ENCODE measurements around the gene LTO1. TPM values are rescaled to one million over a fixed set of nuclear protein-coding genes. Genes with fewer than 3 reads are reported as not detected.
"Not testable (repeated sequence)": the region's sequence is repeated elsewhere in the genome, so short reads cannot be mapped to it uniquely, and the experiment has no call there.

LTO1 gene
- total RNA-seq, 2 experiments from 2014 or later: 18.7 to 21.8 TPM

GRCh38 chr11:69632900-69633299 is 42.3 kb downstream of the LTO1 start:
- H3K36me3 Mint-ChIP-seq: peaks cover 1% of the 10 kb centered on the region
- H3K4me1 Mint-ChIP-seq: peaks cover 3% of the 10 kb centered on the region
- DNase-seq: no peak
- peaks cover 6% of the 10 kb centered on the region for H3K9me3 Mint-ChIP-seq
- no peak overlapping the region for H3K4me3 Mint-ChIP-seq
- peaks cover 48% of the 10 kb centered on the region for H3K27me3 Mint-ChIP-seq
- no peak overlapping the region for H3K27ac Mint-ChIP-seq

DNA sequence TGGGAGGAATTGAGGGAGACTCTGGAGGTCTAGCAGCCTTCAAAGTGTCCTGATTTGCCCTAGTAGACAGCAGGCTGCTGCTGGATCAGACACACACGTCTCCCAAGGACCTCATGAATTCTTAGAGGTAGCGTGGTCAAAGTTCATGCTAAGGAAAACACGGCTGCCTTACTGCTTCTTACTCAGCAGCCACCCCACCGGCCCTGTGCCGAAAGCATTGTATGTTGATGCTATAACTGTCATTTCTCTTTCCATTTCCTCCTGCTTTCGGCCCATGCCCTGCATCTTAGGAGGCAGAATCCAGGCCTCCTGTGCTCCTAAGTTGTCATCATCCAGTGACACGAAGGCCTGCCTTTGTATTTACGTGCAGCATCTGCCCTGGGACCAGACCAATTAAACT is 44.7 kb downstream of the LTO1 start:
- Mint-ChIP-seq H3K4me1 (no peaks in the 10 kb centered on the region), H3K4me3 (no peak overlapping the region), H3K27me3 (peaks cover 26% of the 10 kb centered on the region), H3K9me3 (peaks cover 6% of the 10 kb centered on the region), H3K27ac (no peak overlapping the region), H3K36me3 (peaks cover 1% of the 10 kb centered on the region)
- DNase-seq: no peak

GRCh38 chr11:69630017-69630416 is 45.1 kb downstream of the LTO1 start:
- peaks cover 6% of the 10 kb centered on the region for H3K9me3 Mint-ChIP-seq
- no peaks in the 10 kb centered on the region for H3K4me1 Mint-ChIP-seq
- no peak overlapping the region for H3K4me3 Mint-ChIP-seq
- peaks cover 26% of the 10 kb centered on the region for H3K27me3 Mint-ChIP-seq
- no peak for DNase-seq
- peaks cover 1% of the 10 kb centered on the region for H3K36me3 Mint-ChIP-seq
- H3K27ac Mint-ChIP-seq: no peak overlapping the region

- Mint-ChIP-seq H3K27me3 (peaks cover 21% of the 10 kb centered on the region), H3K9me3 (peaks cover 6% of the 10 kb centered on the region), H3K4me3 (no peak overlapping the region), H3K36me3 (peaks cover 1% of the 10 kb centered on the region), H3K27ac (no peak overlapping the region), H3K4me1 (no peaks in the 10 kb centered on the region)
- no peak for DNase-seq
These were observed 47.6 kb downstream of the LTO1 start for GRCh38 chr11:69627551-69627950.

GRCh38 chr11:69625476-69625875 is 49.7 kb downstream of the LTO1 start:
- peaks cover 1% of the 10 kb centered on the region for H3K36me3 Mint-ChIP-seq
- DNase-seq: no peak
- no peak overlapping the region for H3K27ac Mint-ChIP-seq
- H3K4me1 Mint-ChIP-seq: no peaks in the 10 kb centered on the region
- H3K4me3 Mint-ChIP-seq: no peak overlapping the region
- H3K9me3 Mint-ChIP-seq: peaks cover 6% of the 10 kb centered on the region
- H3K27me3 Mint-ChIP-seq: peaks cover 28% of the 10 kb centered on the region

GRCh38 chr11:69624293-69624692 is 50.9 kb downstream of the LTO1 start:
- no peak for DNase-seq
- Mint-ChIP-seq H3K27me3 (peaks cover 31% of the 10 kb centered on the region), H3K9me3 (no peaks in the 10 kb centered on the region), H3K4me1 (no peaks in the 10 kb centered on the region), H3K4me3 (no peak overlapping the region), H3K27ac (no peak overlapping the region), H3K36me3 (no peaks in the 10 kb centered on the region)

DNA sequence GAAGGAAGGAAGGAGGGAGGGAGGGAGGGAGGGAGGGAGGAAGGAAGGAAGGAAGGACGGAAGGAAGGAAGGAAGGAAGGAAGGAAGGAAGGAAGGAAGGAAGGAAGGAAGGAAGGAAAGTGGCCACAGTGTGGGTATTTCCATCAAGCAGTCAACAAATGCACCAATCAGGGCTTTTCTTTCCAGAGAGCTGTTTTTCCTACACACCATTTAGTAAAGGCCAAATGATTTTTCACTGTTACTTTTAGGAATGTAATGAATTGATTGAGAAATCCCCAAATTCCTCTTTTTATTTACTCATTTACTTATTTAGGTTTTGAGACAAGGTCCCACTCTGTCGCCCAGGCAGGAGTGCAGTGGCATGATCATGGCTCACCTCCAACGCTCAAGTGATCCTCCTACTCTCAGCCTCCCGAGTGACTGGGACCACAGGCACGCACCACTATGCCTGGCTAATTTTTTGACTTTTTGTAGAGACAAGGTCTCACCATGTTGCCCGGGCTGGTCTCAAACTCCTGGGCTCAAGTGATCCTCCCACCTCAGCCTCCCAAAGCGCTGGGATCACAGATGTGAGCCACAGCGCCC is 53.0 kb downstream of the LTO1 start:
- peaks cover 43% of the 10 kb centered on the region for H3K27me3 Mint-ChIP-seq
- DNase-seq, H3K4me1 Mint-ChIP-seq, H3K9me3 Mint-ChIP-seq, H3K4me3 Mint-ChIP-seq, H3K27ac Mint-ChIP-seq, H3K36me3 Mint-ChIP-seq: not testable (repeated sequence)

DNA sequence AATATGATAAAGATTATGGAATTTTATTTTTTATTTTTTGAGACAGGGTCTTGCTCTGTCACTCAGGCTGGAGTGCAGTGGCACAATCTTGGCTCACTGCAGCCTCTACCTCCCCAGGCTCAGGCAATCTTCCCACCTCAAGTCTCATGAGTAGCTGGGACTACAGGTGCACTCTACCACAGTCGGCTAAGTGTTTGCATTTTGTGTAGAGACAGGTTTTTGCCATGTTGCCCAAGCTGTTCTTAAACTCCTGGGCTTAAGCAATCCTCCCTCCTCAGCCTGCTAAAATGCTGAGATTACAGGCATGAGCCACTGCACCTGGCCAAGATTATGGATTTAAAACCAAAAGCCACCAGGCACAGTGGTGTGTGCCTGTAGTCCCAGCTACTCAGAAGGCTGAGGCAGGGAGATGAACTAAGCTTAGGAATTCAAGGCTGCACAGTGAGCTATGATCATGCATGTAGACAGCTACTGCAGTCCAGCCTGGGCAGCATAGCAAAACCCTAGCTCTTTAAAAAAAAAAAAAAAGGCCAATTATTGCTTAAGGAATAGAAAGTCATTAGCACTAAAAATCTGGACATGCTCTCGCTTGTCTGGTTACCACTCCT is 54.4 kb downstream of the LTO1 start:
- Mint-ChIP-seq H3K4me3 (no peak overlapping the region), H3K36me3 (no peaks in the 10 kb centered on the region)

GRCh38 chr11:69618237-69618636 is 56.9 kb downstream of the LTO1 start:
- no peak overlapping the region for H3K4me3 Mint-ChIP-seq
- no peak for DNase-seq

More for the DNA sequence above, 54.4 kb downstream of the LTO1 start:
- Mint-ChIP-seq H3K27ac (no peak overlapping the region), H3K27me3 (peaks cover 50% of the 10 kb centered on the region), H3K9me3 (no peaks in the 10 kb centered on the region), H3K4me1 (no peaks in the 10 kb centered on the region)
- DNase-seq: no peak

DNA sequence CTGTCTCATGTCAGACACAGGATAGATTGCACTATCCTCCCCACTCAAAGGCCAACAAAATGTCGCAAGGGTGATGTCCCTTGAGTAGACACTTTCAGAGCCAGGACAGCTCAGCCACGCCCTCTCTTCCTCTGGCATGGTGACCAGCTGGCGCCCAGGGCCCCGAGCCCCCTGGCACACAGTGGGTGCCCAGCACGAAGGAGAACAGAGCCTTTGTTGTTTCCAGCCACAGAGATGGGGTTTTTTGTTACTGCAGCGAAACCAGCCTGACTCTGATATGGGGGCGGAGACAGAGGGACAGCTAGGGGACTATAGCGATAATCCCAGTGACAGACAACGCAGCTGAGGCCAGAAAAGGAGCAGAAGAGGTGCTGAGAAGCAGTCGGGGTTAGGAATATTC is 57.5 kb downstream of the LTO1 start:
- Mint-ChIP-seq H3K27me3 (peaks cover 37% of the 10 kb centered on the region), H3K4me1 (no peaks in the 10 kb centered on the region)

More at GRCh38 chr11:69618237-69618636, 56.9 kb downstream of the LTO1 start:
- Mint-ChIP-seq H3K36me3 (no peaks in the 10 kb centered on the region), H3K27me3 (peaks cover 37% of the 10 kb centered on the region), H3K4me1 (no peaks in the 10 kb centered on the region), H3K9me3 (no peaks in the 10 kb centered on the region), H3K27ac (no peak overlapping the region)

GRCh38 chr11:69617220-69617619 is 57.9 kb downstream of the LTO1 start:
- no peak overlapping the region for H3K27ac Mint-ChIP-seq
- H3K36me3 Mint-ChIP-seq: no peaks in the 10 kb centered on the region
- DNase-seq: no peak
- H3K9me3 Mint-ChIP-seq: no peaks in the 10 kb centered on the region
- no peak overlapping the region for H3K4me3 Mint-ChIP-seq
- H3K27me3 Mint-ChIP-seq: peaks cover 39% of the 10 kb centered on the region
- H3K4me1 Mint-ChIP-seq: no peaks in the 10 kb centered on the region

More for the DNA sequence above, 57.5 kb downstream of the LTO1 start:
- H3K4me3 Mint-ChIP-seq: no peak overlapping the region
- no peak overlapping the region for H3K27ac Mint-ChIP-seq
- H3K36me3 Mint-ChIP-seq: no peaks in the 10 kb centered on the region
- no peak for DNase-seq
- H3K9me3 Mint-ChIP-seq: no peaks in the 10 kb centered on the region

Other genes with a start within 250 kb of the LTO1 start
- not detected for gene LINC01488, start 193.7 kb downstream of the LTO1 start, total RNA-seq
- 1 to 10 TPM; 2.4 to 3.2 TPM for gene CCND1, start 34.2 kb downstream of the LTO1 start, total RNA-seq
- gene FGF19, start 28.7 kb upstream of the LTO1 start, total RNA-seq: not detected
- gene FGF4, start 100.0 kb upstream of the LTO1 start, total RNA-seq: not detected
- gene FGF3, start 144.1 kb upstream of the LTO1 start, total RNA-seq: not detected